Loucy (cell line): ENCODE results near the gene PSMB9.

Experiments used
- CTCF ChIP-seq: fragments of 200-600 bp; sonication (generic); conservative IDR thresholded peaks from 2 replicates; pipeline ENCODE4 v1.5.1; 2014; ENCODE audit warnings: mild to moderate bottlenecking, antibody characterized with exemption, low read length
- EZH2phosphoT487 ChIP-seq: fragments of 200-600 bp; IDR thresholded peaks from 2 replicates; pipeline ENCODE4 v1.6.1; 2018; ENCODE audit warnings: antibody characterized with exemption, mild to moderate bottlenecking, moderate library complexity, borderline replicate concordance

- TF ChIP-seq CTCF = no peak
- TF ChIP-seq EZH2phosphoT487 = no peak
Observed at GRCh38 chr6:32883789-32884188, 29.8 kb downstream of the PSMB9 start.
